Activated CD8-positive, alpha-beta memory T cell treated with anti-CD3 and anti-CD28 coated beads for 24 hours (primary cell): ENCODE results near the gene RBL2.
"Not testable (repeated sequence)": the region's sequence is repeated elsewhere in the genome, so short reads cannot be mapped to it uniquely, and the experiment has no call there.

Source experiments
- DNase-seq: peaks from one replicate; pipeline ENCODE4 v3.0.0-alpha.2; 2020

Gene RBL2

DNA sequence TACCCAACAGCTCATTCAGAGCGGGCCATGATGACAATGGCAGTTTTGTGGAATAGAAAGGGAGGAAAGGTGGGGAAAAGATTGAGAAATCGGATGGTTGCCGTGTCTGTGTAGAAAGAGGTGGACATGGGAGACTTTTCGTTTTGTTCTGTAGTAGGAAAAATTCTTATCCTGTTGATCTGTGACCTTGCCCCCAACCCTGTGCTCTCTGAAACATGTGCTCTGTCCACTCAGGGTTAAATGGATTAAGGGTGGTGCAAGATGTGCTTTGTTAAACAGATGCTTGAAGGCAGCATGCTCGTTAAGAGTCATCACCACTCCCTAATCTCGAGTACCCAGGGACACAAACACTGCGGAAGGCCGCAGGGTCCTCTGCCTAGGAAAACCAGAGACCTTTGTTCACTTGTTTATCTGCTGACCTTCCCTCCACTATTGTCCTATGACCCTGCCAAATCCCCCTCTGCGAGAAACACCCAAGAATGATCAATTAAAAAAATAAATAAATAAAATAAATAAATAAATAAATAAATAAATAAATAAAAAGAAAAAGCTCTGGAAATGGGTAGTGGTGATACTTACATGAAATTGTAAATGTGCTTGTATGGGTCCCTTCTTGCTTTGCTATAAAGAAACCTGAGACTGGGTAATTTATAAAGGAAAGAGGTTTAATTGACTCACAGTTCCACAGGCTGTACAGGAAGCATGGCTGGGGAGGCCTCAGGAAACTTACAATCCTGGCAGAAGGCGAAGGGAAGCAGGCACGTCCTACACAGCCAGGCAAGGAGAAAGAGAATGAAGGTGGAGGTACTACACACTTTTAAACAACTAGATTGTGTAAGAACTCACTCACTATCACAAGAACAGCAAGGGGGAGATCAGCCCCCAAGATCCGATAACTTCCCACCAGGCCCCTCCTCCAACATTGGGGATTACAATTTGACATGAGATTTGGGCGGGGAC, 105.8 kb downstream of the RBL2 start:
- DNase-seq: not testable (repeated sequence)
